GM12892 (cell line): ENCODE data around the gene IRS1.

ENCODE experiments used
- POLR2A ChIP-seq: IDR thresholded peaks from 2 replicates; pipeline ENCODE4 v1.6.1; 2011; ENCODE audit warnings: low read depth, low read length, control low read depth
- POLR2AphosphoS5 ChIP-seq: IDR thresholded peaks from 2 replicates; pipeline ENCODE4 v1.6.1; 2011; ENCODE audit warnings: low read depth, low read length, control low read depth
- TAF1 ChIP-seq: IDR thresholded peaks from 2 replicates; pipeline ENCODE4 v1.6.1; 2011; ENCODE audit warnings: low read depth, mild to moderate bottlenecking, control low read depth, low read length, borderline replicate concordance

- TF ChIP-seq POLR2A (no peak), TAF1 (no peak), POLR2AphosphoS5 (no peak)
Measured at GRCh38 chr2:226799976-226800940, 638 bp upstream of the IRS1 start.
